NB4 (cell line): Measurements from ENCODE around the gene APPL2.

Experiments
- MYC ChIP-seq: IDR thresholded peaks from 2 replicates; pipeline ENCODE4 v1.6.1; 2011; ENCODE audit warnings: low read depth, low read length
- TF ChIP-seq, protein P1 (sequence below): IDR thresholded peaks from one replicate; pipeline ENCODE4 v1.5.1; 2012; ENCODE audit warnings: low read depth, low read length

DNA sequence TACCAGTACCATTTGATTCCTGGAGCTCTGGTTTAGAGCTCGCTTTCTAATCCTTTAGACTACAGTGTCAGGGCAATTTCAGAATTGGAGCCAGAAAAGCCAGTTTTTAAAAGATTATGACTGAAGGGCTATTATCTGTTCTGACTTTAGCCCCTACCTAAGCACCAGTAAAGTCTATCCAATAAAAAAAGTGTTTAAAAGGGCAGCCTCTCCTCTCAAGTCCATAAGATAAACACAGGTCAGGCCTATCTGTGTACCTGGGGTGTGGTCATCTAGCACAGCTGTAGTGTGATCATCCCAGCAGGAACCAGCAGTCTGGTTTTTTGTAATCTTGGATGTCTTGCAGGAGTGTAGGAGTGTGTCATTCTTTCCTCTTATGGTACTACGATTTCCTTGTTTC, 6.6 kb downstream of the APPL2 start:
- TF ChIP-seq, protein P1, sequence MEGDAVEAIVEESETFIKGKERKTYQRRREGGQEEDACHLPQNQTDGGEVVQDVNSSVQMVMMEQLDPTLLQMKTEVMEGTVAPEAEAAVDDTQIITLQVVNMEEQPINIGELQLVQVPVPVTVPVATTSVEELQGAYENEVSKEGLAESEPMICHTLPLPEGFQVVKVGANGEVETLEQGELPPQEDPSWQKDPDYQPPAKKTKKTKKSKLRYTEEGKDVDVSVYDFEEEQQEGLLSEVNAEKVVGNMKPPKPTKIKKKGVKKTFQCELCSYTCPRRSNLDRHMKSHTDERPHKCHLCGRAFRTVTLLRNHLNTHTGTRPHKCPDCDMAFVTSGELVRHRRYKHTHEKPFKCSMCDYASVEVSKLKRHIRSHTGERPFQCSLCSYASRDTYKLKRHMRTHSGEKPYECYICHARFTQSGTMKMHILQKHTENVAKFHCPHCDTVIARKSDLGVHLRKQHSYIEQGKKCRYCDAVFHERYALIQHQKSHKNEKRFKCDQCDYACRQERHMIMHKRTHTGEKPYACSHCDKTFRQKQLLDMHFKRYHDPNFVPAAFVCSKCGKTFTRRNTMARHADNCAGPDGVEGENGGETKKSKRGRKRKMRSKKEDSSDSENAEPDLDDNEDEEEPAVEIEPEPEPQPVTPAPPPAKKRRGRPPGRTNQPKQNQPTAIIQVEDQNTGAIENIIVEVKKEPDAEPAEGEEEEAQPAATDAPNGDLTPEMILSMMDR = no peak
- TF ChIP-seq MYC = no peak
